ENCODE results near the gene TEX14.
"Not testable (repeated sequence)": the region's sequence is repeated elsewhere in the genome, so short reads cannot be mapped to it uniquely, and the experiment has no call there.

TEX14 gene

DNA sequence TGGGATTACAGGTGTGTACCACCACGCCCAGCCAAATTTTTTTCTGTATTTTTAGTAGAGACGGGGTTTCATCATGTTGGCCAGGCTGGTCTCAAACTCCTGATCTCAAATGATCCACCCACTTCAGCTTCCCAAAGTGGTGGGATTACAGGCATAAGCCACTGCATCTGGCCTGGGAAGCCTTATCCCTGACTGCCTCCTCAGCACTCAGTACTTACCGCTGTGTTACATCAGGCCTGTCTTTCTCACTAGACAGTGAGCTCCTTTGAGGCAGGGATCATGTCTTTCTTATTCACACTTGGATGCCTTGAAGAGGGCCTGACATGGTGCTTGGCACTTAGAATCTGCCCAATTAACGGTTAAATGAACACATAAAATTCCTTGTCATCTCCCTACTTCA, 121.1 kb downstream of the TEX14 start:
- H3K9me3 ChIP-seq (ENCODE audit: control insufficient read depth in 2 of 2, low read length in 2 of 2) = no peaks in the 10 kb centered on the region
- no peak overlapping the region for H3K27ac ChIP-seq (ENCODE audit: low read depth in 2 of 2, low read length in 2 of 2)
- H3K4me3 ChIP-seq (ENCODE audit: low read length in 2 of 2) = no peak overlapping the region

DNA sequence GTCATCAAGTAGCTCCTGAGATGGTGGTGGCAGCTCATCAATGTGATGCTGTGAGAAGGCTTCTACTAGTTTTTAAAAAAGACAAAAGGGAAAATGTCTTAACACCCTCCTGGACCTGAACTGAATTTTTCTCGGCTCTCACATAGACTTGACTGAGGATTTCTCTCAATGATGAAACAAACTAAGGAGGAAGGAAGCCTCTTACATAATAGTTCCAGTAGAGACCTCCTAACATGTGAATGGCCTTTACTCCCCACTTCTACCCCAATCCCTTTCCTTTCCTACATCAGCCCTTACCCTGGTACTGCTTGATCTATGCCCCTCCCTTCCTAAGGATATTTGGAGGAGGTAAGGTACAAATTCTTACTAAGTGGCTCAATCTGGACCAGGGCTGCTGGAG, 122.6 kb downstream of the TEX14 start:
- Histone ChIP-seq H3K36me3 (ENCODE audit: control insufficient read depth in 2 of 2, insufficient read depth in 2 of 2, low read length in 2 of 2) (no peaks in the 10 kb centered on the region), H3K4me1 (ENCODE audit: control insufficient read depth in 2 of 2, insufficient read depth in 2 of 2, low read length in 2 of 2) (no peaks in the 10 kb centered on the region), H3K27me3 (ENCODE audit: control insufficient read depth in 2 of 2, insufficient read depth in 2 of 2, low read length in 2 of 2) (no peaks in the 10 kb centered on the region), H3K27ac (ENCODE audit: low read depth in 2 of 2, low read length in 2 of 2) (no peak overlapping the region), H3K9ac (ENCODE audit: low read depth in 1 of 2, low read length in 2 of 2) (no peak overlapping the region), H3K4me3 (ENCODE audit: low read length in 2 of 2) (no peak overlapping the region), H3K9me3 (ENCODE audit: control insufficient read depth in 2 of 2, low read length in 2 of 2) (no peaks in the 10 kb centered on the region)

More for the DNA sequence above, 121.1 kb downstream of the TEX14 start:
- no peaks in the 10 kb centered on the region for H3K36me3 ChIP-seq (ENCODE audit: control insufficient read depth in 2 of 2, insufficient read depth in 2 of 2, low read length in 2 of 2)
- H3K27me3 ChIP-seq (ENCODE audit: control insufficient read depth in 2 of 2, insufficient read depth in 2 of 2, low read length in 2 of 2) = no peaks in the 10 kb centered on the region
- H3K9ac ChIP-seq (ENCODE audit: low read depth in 1 of 2, low read length in 2 of 2) = no peak overlapping the region
- no peaks in the 10 kb centered on the region for H3K4me1 ChIP-seq (ENCODE audit: control insufficient read depth in 2 of 2, insufficient read depth in 2 of 2, low read length in 2 of 2)

DNA sequence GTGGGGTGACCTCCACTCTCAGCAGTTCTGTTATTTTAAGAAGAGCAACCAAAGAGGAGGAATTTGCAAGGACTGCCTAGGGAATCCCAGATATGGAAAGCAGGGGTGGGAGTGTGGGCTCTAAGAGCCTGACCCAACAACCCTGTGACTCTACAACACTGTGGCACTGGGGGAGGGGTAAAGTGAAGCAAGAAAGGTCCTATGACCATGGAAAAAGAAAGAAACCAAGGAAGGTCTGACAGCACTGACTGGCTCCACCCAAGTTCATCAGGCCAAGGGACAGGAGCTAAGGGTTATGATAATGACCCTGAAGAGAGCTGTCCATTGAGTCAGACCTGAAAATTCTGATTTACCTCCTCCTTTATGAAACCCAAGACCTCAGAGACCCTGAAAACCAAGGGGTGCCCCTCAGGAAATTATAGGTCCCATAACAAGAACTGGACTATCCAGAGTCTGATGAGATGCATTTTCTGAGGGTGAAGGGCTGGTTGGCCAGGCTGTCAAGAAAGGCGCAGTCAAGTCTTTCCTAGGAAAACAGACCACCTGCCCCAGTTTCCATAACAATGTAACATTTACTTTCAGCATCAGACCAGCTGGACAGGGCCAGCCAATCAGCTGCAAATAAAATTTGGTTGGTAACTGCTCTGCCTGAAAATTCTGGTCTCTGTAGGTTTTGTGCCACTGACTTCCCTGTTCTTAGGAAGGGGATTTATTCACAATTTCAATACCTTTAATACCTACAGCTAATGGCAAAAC, 123.6 kb downstream of the TEX14 start:
- Histone ChIP-seq H3K27ac (ENCODE audit: low read depth in 2 of 2, low read length in 2 of 2) (no peak overlapping the region), H3K9me3 (ENCODE audit: control insufficient read depth in 2 of 2, low read length in 2 of 2) (no peaks in the 10 kb centered on the region), H3K36me3 (ENCODE audit: control insufficient read depth in 2 of 2, insufficient read depth in 2 of 2, low read length in 2 of 2) (no peaks in the 10 kb centered on the region), H3K9ac (ENCODE audit: low read depth in 1 of 2, low read length in 2 of 2) (no peak overlapping the region), H3K27me3 (ENCODE audit: control insufficient read depth in 2 of 2, insufficient read depth in 2 of 2, low read length in 2 of 2) (no peaks in the 10 kb centered on the region), H3K4me1 (ENCODE audit: control insufficient read depth in 2 of 2, insufficient read depth in 2 of 2, low read length in 2 of 2) (no peaks in the 10 kb centered on the region), H3K4me3 (ENCODE audit: low read length in 2 of 2) (no peak overlapping the region)

DNA sequence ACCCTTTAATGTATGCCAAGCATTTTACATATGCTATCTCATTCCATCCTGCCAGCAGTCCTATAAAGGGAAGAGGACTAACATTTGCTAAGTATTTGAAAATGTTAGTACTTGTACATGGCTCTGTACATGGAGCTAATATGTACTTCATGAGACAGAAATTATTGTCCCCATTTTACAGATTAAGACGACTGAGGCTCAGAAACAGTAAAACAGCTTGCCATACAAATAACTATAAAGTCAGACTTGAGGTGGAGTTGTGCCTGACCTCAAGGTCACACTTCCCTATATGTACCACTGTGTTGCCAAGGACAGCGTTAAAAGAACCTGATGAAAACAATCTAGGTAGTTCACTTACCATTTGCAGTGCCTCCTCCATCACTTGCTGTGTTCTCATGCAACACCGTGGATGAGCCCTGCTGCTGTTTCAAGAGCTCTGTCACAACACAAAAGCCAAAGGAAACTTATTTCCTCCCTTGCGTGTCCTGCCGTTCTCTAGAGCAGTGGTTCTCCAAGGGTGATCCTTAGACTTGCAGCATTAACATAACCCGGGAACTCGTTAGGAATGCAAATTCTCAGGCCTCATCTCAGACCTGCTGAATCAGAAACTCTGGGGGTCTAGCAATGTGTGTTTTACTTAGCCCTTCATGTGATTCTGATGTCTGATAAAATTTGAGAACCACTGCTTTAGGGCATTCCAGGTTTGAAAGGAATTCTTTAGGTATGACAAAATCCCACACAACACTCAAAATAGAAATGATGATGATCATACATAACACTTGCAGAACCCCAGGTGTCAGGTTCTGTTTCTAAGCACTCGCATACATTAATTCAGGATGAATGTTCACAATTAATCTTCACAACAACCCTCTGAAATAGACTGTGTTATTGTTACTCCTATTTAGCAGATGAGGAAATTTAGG, 126.2 kb downstream of the TEX14 start:
- Histone ChIP-seq H3K9ac (ENCODE audit: low read depth in 1 of 2, low read length in 2 of 2) (no peak overlapping the region), H3K27me3 (ENCODE audit: control insufficient read depth in 2 of 2, insufficient read depth in 2 of 2, low read length in 2 of 2) (no peaks in the 10 kb centered on the region), H3K9me3 (ENCODE audit: control insufficient read depth in 2 of 2, low read length in 2 of 2) (no peaks in the 10 kb centered on the region), H3K27ac (ENCODE audit: low read depth in 2 of 2, low read length in 2 of 2) (no peak overlapping the region), H3K4me1 (ENCODE audit: control insufficient read depth in 2 of 2, insufficient read depth in 2 of 2, low read length in 2 of 2) (no peaks in the 10 kb centered on the region), H3K4me3 (ENCODE audit: low read length in 2 of 2) (no peak overlapping the region), H3K36me3 (ENCODE audit: control insufficient read depth in 2 of 2, insufficient read depth in 2 of 2, low read length in 2 of 2) (no peaks in the 10 kb centered on the region)

DNA sequence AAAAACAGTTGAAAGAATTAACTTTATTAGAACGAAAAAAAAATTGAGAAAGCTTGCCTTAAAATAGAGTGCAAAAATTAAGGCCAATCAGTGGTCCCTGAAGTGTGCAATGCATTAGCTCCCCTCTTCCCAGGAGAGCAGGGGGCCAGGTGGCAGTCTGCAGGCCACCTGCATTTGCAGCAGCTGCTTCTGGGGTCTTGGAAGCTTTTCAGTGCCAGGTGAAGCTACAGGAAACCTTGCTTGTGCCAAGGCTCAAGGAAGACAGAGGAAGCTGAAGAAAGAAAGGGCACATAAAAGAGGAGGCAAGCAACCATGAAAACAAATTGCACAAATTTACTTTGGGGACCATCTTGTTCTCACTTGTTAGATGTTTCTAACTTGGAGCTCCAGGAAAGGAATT, 126.9 kb downstream of the TEX14 start:
- no peak overlapping the region for H3K9ac ChIP-seq (ENCODE audit: low read depth in 1 of 2, low read length in 2 of 2)
- no peak overlapping the region for H3K27ac ChIP-seq (ENCODE audit: low read depth in 2 of 2, low read length in 2 of 2)
- H3K9me3 ChIP-seq (ENCODE audit: control insufficient read depth in 2 of 2, low read length in 2 of 2) = no peaks in the 10 kb centered on the region
- no peak overlapping the region for H3K4me3 ChIP-seq (ENCODE audit: low read length in 2 of 2)
- no peaks in the 10 kb centered on the region for H3K4me1 ChIP-seq (ENCODE audit: control insufficient read depth in 2 of 2, insufficient read depth in 2 of 2, low read length in 2 of 2)
- no peaks in the 10 kb centered on the region for H3K36me3 ChIP-seq (ENCODE audit: control insufficient read depth in 2 of 2, insufficient read depth in 2 of 2, low read length in 2 of 2)
- H3K27me3 ChIP-seq (ENCODE audit: control insufficient read depth in 2 of 2, insufficient read depth in 2 of 2, low read length in 2 of 2) = no peaks in the 10 kb centered on the region

DNA sequence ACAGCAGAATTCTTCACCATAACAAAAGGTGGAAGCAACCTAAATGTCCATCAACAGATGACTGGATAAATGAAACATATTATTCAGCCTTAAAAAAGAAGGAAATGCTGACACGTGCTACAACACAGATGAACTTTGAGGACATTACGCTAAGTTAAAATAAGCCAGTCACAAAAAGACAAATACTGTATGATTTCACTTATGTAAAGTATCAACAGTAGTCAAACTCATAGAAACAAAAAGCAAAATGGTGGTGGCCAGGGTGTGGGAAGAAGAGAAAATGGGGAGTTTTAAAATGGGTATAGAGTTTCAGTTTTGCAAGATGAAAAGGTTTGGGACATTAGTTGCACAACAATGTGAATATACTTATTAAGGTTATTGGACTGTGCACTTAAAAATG, 127.6 kb downstream of the TEX14 start:
- Histone ChIP-seq H3K27ac (ENCODE audit: low read depth in 2 of 2, low read length in 2 of 2) (no peak overlapping the region), H3K27me3 (ENCODE audit: control insufficient read depth in 2 of 2, insufficient read depth in 2 of 2, low read length in 2 of 2) (no peaks in the 10 kb centered on the region), H3K9ac (ENCODE audit: low read depth in 1 of 2, low read length in 2 of 2) (no peak overlapping the region), H3K4me3 (ENCODE audit: low read length in 2 of 2) (no peak overlapping the region), H3K4me1 (ENCODE audit: control insufficient read depth in 2 of 2, insufficient read depth in 2 of 2, low read length in 2 of 2) (no peaks in the 10 kb centered on the region), H3K36me3 (ENCODE audit: control insufficient read depth in 2 of 2, insufficient read depth in 2 of 2, low read length in 2 of 2) (no peaks in the 10 kb centered on the region), H3K9me3 (ENCODE audit: control insufficient read depth in 2 of 2, low read length in 2 of 2) (no peaks in the 10 kb centered on the region)

DNA sequence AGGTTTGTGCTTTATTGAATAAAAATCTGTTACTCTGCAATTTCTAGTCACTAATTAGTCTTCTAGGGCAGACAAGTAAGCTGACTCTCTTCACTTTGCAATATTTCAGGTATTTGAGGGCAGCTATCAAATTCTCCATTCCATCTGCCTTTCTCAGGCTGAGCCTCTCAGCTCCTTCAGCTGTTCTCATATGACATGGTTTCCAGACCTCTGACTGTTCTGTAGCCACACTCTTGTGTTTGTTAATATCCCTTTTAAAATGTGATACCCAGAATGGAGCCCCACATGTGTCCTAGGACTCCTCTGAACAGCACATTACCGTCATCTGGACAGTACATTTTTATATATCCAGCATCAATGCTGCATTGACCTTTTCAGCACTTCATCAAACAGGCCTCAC, 131.3 kb downstream of the TEX14 start:
- H3K36me3 ChIP-seq (ENCODE audit: control insufficient read depth in 2 of 2, insufficient read depth in 2 of 2, low read length in 2 of 2) = no peaks in the 10 kb centered on the region
- no peak overlapping the region for H3K27ac ChIP-seq (ENCODE audit: low read depth in 2 of 2, low read length in 2 of 2)
- no peak overlapping the region for H3K9ac ChIP-seq (ENCODE audit: low read depth in 1 of 2, low read length in 2 of 2)
- no peak overlapping the region for H3K4me3 ChIP-seq (ENCODE audit: low read length in 2 of 2)
- no peaks in the 10 kb centered on the region for H3K4me1 ChIP-seq (ENCODE audit: control insufficient read depth in 2 of 2, insufficient read depth in 2 of 2, low read length in 2 of 2)
- no peaks in the 10 kb centered on the region for H3K9me3 ChIP-seq (ENCODE audit: control insufficient read depth in 2 of 2, low read length in 2 of 2)
- no peaks in the 10 kb centered on the region for H3K27me3 ChIP-seq (ENCODE audit: control insufficient read depth in 2 of 2, insufficient read depth in 2 of 2, low read length in 2 of 2)

DNA sequence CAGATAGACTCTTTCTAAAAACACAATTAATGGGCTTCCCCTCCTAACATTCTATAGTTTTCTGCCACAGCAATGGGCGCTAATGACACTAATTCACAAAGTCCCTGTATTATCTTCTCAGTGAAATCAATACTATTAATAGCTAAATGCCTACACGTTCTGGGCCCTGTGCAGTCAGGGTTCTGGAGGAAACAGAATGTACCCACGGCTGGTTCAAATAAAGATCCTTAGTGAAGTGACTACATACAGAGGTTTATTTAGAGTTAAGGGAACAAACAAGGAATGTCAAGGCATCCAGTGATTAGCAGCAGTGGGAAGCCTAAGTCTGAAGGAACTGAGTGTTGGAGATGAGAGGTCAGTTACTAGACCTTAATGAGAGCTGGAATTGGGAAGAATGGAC, 133.9 kb downstream of the TEX14 start:
- no peak overlapping the region for H3K4me3 ChIP-seq (ENCODE audit: low read length in 2 of 2)
- no peaks in the 10 kb centered on the region for H3K27me3 ChIP-seq (ENCODE audit: control insufficient read depth in 2 of 2, insufficient read depth in 2 of 2, low read length in 2 of 2)
- H3K9ac ChIP-seq (ENCODE audit: low read depth in 1 of 2, low read length in 2 of 2) = no peak overlapping the region
- no peaks in the 10 kb centered on the region for H3K36me3 ChIP-seq (ENCODE audit: control insufficient read depth in 2 of 2, insufficient read depth in 2 of 2, low read length in 2 of 2)
- H3K4me1 ChIP-seq (ENCODE audit: control insufficient read depth in 2 of 2, insufficient read depth in 2 of 2, low read length in 2 of 2) = no peaks in the 10 kb centered on the region
- no peaks in the 10 kb centered on the region for H3K9me3 ChIP-seq (ENCODE audit: control insufficient read depth in 2 of 2, low read length in 2 of 2)
- H3K27ac ChIP-seq (ENCODE audit: low read depth in 2 of 2, low read length in 2 of 2) = no peak overlapping the region

DNA sequence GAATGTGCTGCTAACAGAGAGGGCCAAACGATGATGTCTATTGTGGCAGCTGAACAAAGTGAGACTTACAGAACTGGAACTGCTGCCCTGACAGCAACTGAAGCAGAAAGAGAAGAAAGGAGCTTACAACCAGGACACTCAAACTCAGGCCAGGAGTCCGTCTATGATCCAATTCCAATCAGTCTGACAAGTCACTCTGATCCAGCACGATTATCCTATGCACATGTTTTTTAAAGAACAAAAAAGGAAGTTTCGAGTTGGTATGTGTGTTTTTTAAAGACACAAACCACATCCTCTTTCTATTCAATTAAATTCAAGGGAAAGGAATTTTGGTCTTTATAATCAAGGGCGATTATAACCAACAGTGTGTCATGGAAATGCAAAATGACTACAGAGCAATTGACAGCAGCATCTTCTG, 135.0 kb downstream of the TEX14 start:
- H3K27ac ChIP-seq (ENCODE audit: low read depth in 2 of 2, low read length in 2 of 2) = no peak overlapping the region
- no peaks in the 10 kb centered on the region for H3K9me3 ChIP-seq (ENCODE audit: control insufficient read depth in 2 of 2, low read length in 2 of 2)
- no peak overlapping the region for H3K4me3 ChIP-seq (ENCODE audit: low read length in 2 of 2)
- no peaks in the 10 kb centered on the region for H3K27me3 ChIP-seq (ENCODE audit: control insufficient read depth in 2 of 2, insufficient read depth in 2 of 2, low read length in 2 of 2)
- no peaks in the 10 kb centered on the region for H3K4me1 ChIP-seq (ENCODE audit: control insufficient read depth in 2 of 2, insufficient read depth in 2 of 2, low read length in 2 of 2)
- no peak overlapping the region for H3K9ac ChIP-seq (ENCODE audit: low read depth in 1 of 2, low read length in 2 of 2)
- no peaks in the 10 kb centered on the region for H3K36me3 ChIP-seq (ENCODE audit: control insufficient read depth in 2 of 2, insufficient read depth in 2 of 2, low read length in 2 of 2)

DNA sequence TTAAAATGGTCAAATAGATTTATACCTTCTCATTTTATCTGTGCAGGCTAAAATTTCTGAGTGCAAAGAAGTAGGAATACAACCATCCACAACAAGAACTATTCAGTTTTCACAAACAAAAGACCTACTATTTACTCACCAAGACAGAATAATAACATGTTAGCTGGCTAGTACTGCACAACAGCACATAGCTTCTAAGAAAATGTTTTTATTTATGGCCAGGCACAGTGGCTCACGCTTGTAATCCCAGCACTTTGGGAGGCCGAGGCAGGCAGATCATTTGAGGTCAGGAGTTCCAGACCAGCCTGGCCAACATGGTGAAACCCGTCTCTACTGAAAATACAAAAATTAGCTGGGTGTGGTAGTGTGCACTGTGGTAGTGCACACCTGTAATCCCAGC, 136.7 kb downstream of the TEX14 start:
- H3K9me3 ChIP-seq (ENCODE audit: control insufficient read depth in 2 of 2, low read length in 2 of 2); H3K4me3 ChIP-seq (ENCODE audit: low read length in 2 of 2); H3K4me1 ChIP-seq (ENCODE audit: control insufficient read depth in 2 of 2, insufficient read depth in 2 of 2, low read length in 2 of 2); H3K27me3 ChIP-seq (ENCODE audit: control insufficient read depth in 2 of 2, insufficient read depth in 2 of 2, low read length in 2 of 2); H3K36me3 ChIP-seq (ENCODE audit: control insufficient read depth in 2 of 2, insufficient read depth in 2 of 2, low read length in 2 of 2); H3K9ac ChIP-seq (ENCODE audit: low read depth in 1 of 2, low read length in 2 of 2); H3K27ac ChIP-seq (ENCODE audit: low read depth in 2 of 2, low read length in 2 of 2): not testable (repeated sequence)
